GM12874 (cell line): ENCODE data around the gene MAT2A.
A peak's percentile ranks its signal among the peaks of the same experiment; 100 is the strongest.

Source experiments
- CTCF ChIP-seq: IDR thresholded peaks from 2 replicates; pipeline ENCODE4 v1.5.1; 2011; ENCODE audit warnings: low read depth, mild to moderate bottlenecking, control low read depth, low read length, moderate library complexity; ENCODE audit not compliant: insufficient read depth

MAT2A gene

GRCh38 chr2:85538507-85539360, at the start of gene MAT2A:
Gene MAT2A, plus strand, starts transcription at chr2:85539168. Its CDS starts 120 bp downstream, at chr2:85539288.
- peak; percentile 88 for TF ChIP-seq CTCF

DNA sequence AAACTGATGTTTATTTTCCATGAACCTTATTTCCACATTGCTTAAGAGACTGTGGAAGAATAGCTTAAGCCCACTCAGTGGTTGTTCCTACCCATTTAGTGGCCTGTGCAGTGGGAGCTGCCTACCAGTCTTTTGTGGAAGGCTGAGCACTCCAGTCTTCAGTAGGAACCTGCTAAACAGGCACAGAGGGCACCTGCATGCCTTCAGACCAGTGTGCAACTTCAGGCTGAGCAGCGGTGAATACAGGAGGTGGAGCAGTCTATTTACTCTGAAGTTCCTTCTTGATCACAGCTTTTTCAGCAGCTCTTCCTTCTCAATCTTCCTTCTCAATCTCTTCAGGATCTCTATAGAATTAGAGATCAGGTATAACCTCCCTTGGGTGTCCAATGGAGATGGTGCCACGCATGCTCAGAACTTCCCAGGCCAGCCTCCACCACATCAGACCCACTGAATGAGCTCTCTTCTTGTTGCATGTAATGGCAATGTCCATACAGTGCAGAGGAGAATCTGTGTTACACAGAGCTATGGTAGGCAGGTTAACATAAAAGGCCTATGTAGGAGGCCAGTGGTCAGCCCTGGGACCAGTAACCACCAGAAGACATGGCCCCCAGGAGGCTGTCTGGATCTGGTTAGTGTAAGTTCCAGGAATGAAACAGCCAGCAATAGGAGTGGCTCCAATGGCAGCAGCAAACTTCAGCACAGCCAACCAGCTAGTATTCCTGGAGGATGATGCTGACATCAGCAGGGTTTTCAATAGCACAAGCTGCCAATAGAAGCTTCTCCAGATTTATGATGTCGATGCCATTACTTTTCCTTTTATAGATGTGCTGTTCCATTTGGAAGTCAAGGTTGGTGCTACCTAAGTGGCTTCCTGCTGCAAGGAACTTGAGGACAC, 47.9 kb upstream of the MAT2A start:
- no peak for TF ChIP-seq CTCF

DNA sequence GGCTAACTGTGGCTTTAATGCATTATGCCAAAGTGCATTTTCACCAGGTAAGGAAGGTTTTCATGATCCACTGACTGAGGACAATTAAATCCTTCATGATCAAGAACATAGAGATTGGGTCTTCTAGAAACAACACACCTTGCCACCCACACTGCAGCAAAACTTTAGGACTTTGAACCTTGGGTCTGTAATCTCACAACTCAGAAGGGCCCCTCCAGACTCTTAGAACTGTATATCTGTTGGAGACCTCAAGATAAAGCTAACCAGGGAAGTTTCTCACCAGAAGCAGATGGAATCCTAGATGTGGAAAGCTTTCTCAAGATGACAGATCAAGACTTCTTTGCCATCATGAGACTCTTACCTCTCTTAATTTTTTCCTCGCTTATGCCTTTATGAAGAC, 42.5 kb upstream of the MAT2A start:
- no peak for TF ChIP-seq CTCF

GRCh38 chr2:85497944-85498630, 40.9 kb upstream of the MAT2A start:
- no peak for TF ChIP-seq CTCF

DNA sequence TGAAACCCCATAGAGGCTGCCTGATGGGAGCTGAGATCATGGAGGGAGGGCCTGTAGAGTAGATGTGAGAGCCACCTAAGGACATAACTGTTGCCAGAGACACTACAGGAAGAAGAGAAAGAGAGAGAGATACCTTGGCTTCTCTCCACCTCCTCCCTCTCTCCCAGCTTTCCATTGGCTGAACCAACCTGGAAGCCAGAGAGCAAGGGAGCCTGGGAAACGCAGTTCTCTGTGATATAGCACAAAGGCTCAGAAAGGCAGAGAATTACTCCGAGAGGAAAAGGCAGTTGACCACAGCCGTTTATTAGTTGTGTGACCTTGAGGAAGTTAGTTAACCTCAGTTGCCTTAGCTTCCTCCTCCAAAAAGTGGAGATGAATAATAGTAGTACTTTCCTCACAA, 37.7 kb upstream of the MAT2A start:
- no peak for TF ChIP-seq CTCF

DNA sequence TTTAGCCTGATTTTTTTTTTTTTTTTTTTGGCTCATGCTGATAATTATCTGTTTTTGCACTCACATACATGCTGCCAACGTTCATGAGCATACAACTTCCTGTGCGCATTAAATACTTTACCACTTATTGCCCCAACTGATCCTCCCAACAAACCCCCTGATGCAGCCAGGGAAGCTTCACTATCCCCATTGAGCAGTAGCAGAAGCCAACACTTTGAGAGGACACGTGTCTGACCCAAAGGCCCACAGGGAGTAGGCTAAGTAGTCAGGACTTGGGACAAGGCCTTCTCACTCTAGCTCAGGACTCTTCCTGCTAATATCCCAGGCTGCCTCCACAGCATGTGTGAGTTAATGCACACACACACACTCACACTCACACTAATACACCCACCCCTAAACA, 36.2 kb upstream of the MAT2A start:
- no peak for TF ChIP-seq CTCF

DNA sequence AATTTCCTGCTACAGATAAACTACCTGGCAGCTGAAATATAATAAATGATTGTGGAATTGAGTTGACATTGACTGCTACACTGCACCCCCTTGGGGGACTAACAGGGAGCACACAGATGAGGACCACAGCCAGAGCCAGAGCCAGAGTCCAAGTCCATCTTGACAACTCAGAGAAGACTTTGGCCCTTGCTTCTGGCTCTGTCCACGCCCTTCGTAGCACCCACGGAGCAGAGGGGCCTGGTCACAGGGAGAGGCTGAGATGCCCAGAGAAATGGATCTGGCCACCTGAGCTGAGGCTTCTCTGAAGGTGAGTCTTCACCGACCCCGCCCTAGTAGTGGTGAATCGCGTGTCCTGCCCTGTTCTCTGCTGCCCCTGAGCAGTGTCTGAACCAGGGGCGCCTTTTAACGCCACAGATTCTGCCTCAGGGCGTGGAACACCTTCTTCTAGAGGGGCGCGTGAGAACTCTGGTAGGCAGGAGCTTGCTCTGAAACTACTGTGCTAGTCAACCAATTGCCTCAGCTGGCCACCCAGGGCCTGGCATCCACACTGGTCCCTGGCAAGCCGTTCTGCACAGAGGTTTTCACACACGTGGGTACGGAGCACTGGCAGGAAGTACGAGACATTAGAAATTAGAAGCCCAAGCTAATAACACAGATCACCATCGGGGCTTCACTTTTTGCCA, 35.7 kb upstream of the MAT2A start:
- TF ChIP-seq CTCF: no peak
